Common myeloid progenitor, CD34-positive (primary cell): ENCODE measurements around the gene TRABD2B.
"Not testable (repeated sequence)": the region's sequence is repeated elsewhere in the genome, so short reads cannot be mapped to it uniquely, and the experiment has no call there.

Experiments
- CTCF ChIA-PET: fragments of 350-600 bp; sonication (Branson Sonifier 250); formaldehyde crosslinking; loops from one replicate; lab custom pipeline; 2021; ENCODE audit warnings: antibody characterized with exemption; lab: Charles Lee
- POLR2A ChIA-PET: fragments of 350-600 bp; sonication (Branson Sonifier 250); formaldehyde crosslinking; loops from one replicate; lab custom pipeline; 2021; ENCODE audit warnings: antibody characterized with exemption; lab: Charles Lee
- DNase-seq, 3 donors: peaks; one replicate each; pipeline versions ENCODE4 v3.0.0 to v3.0.0-alpha.2; 2013
- H3K27ac ChIP-seq, 2 experiments: 1 replicate in 1 of 2; 2 replicates in 1 of 2; pipeline ENCODE4 v1.7.0; 2013; ENCODE audit warnings: inconsistent platforms in 2 of 2, low read length in 2 of 2, mild to moderate bottlenecking in 2 of 2, low read depth in 1 of 2, moderate library complexity in 1 of 2; ENCODE audit not compliant: severe bottlenecking in 2 of 2, insufficient read depth in 1 of 2, poor library complexity in 1 of 2
- H3K27me3 ChIP-seq, 5 experiments: replicated peaks in 2 of 5; 1 replicate in 3 of 5; 2 replicates in 2 of 5; pipeline versions ENCODE4 v1.6.1 to v1.7.0; 2013; ENCODE audit warnings: low read length in 4 of 5, mild to moderate bottlenecking in 2 of 5, moderate library complexity in 2 of 5, inconsistent platforms in 1 of 5; ENCODE audit not compliant: insufficient read depth in 5 of 5, control insufficient read depth in 4 of 5
- H3K36me3 ChIP-seq, 4 experiments: 1 replicate in 2 of 4; 2 replicates in 2 of 4; pipeline versions ENCODE4 v1.6.1 to v1.7.0; 2013; ENCODE audit warnings: low read length in 3 of 4, control low read depth in 1 of 4, mild to moderate bottlenecking in 1 of 4; ENCODE audit not compliant: control insufficient read depth in 4 of 4, insufficient read depth in 4 of 4
- H3K4me1 ChIP-seq, 4 experiments: 1 replicate in 3 of 4; 2 replicates in 1 of 4; pipeline versions ENCODE4 v1.6.1 to v1.7.1; 2013; ENCODE audit warnings: low read length in 3 of 4, mild to moderate bottlenecking in 3 of 4, control low read depth in 1 of 4, inconsistent platforms in 1 of 4, moderate library complexity in 1 of 4; ENCODE audit not compliant: control insufficient read depth in 4 of 4, insufficient read depth in 4 of 4; ENCODE audit errors: control extremely low read depth in 1 of 4
- H3K4me3 ChIP-seq, 7 experiments: 1 replicate in 4 of 7; 2 replicates in 3 of 7; pipeline versions ENCODE4 v1.5.1 to v1.7.0; 2013; ENCODE audit warnings: mild to moderate bottlenecking in 7 of 7, low read length in 6 of 7, moderate library complexity in 6 of 7, inconsistent platforms in 2 of 7, low read depth in 2 of 7, control low read depth in 1 of 7; ENCODE audit not compliant: insufficient read depth in 4 of 7, control insufficient read depth in 1 of 7; ENCODE audit errors: extremely low read depth in 1 of 7
- H3K9me3 ChIP-seq, 5 experiments: 1 replicate in 4 of 5; 2 replicates in 1 of 5; pipeline versions ENCODE4 v1.6.1 to v1.7.1; 2013; ENCODE audit warnings: low read length in 4 of 5, mild to moderate bottlenecking in 2 of 5, inconsistent platforms in 1 of 5, low read depth in 1 of 5, moderate library complexity in 1 of 5; ENCODE audit not compliant: control insufficient read depth in 4 of 5, insufficient read depth in 2 of 5; ENCODE audit errors: control extremely low read depth in 1 of 5
- WGBS: methylation state at CpG from one replicate; pipeline ENCODE4 v1.1.5; 2013; ENCODE audit not compliant: insufficient coverage; 5-methylcytosine and 5-hydroxymethylcytosine counted together

Gene TRABD2B

DNA sequence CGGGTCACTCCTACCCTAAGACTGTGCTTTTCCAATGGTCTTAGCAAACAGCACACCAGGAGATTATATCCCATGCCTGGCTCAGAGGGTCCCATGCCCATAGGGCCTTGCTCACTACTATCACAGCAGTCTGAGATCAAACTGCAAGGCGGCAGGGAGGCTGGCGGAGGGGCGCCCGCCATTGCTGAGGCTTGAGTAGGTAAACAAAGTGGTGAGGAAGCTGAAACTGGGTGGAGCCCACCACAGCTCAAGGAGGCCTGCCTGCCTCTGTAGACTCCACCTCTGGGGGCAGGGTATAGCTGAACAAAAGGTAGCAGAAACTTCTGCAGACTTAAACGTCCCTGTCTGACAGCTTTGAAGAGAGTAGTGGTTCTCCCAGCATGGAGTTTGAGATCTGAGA is 40.7 kb downstream of the TRABD2B start:
- H3K36me3 ChIP-seq, H3K27me3 ChIP-seq, H3K9me3 ChIP-seq, H3K4me3 ChIP-seq, CTCF ChIA-PET, POLR2A ChIA-PET, H3K27ac ChIP-seq, DNase-seq, H3K4me1 ChIP-seq: not testable (repeated sequence)
- no CpG with 5 or more reads among the region's 6 CpGs for WGBS

DNA sequence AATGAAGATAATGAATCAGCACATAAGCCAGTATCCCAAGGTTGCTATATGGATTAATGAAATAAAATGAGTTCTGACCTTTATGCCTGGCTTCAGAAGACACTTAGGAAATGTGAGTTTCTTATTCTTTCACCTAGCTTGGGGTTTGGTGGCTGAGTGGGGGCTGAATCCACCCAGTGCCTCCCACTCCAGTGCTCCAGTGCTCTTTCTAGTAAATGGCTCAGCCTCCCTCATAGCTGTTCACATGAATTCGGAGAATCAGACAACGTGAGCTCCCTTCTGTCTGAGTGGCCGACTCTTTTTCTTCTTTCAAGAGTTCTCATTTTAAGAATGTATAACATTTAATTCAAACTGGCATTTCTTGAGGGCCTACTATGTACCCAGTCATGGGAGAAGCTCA is 43.5 kb downstream of the TRABD2B start:
- Histone ChIP-seq H3K27ac (no peak overlapping the region), H3K4me3 (no peak overlapping the region), H3K4me1 (no peaks in the 10 kb centered on the region), H3K36me3 (no peaks in the 10 kb centered on the region), H3K9me3 (peaks cover 0 to 7% (median 3%) of the 10 kb centered on the region in 5 experiments), H3K27me3 (peaks cover 0 to 2% (median 0%) of the 10 kb centered on the region in 5 experiments)
- POLR2A ChIA-PET, result no interaction called here
- CTCF ChIA-PET, result interaction anchor here (0.9 kb wide), 1 partner anchor 15 kb away, joined by 3 read pairs; no protein-coding TSS in a partner anchor
- no peak for DNase-seq
- 100% methylated on average over 3 of the region's 3 CpGs for WGBS

GRCh38 chr1:47951545-47952235 is 45.5 kb downstream of the TRABD2B start:
- CTCF ChIA-PET, result no interaction called here
- no peaks in the 10 kb centered on the region for H3K4me1 ChIP-seq
- POLR2A ChIA-PET, result no interaction called here
- no peak overlapping the region for H3K27ac ChIP-seq
- H3K4me3 ChIP-seq, result no peak overlapping the region
- DNase-seq, result no peak
- peaks cover 0 to 5% (median 0%) of the 10 kb centered on the region in 5 experiments for H3K9me3 ChIP-seq
- peaks cover 0 to 2% (median 0%) of the 10 kb centered on the region in 5 experiments for H3K27me3 ChIP-seq
- no peaks in the 10 kb centered on the region for H3K36me3 ChIP-seq
- 80% methylated on average over 6 of the region's 6 CpGs for WGBS

DNA sequence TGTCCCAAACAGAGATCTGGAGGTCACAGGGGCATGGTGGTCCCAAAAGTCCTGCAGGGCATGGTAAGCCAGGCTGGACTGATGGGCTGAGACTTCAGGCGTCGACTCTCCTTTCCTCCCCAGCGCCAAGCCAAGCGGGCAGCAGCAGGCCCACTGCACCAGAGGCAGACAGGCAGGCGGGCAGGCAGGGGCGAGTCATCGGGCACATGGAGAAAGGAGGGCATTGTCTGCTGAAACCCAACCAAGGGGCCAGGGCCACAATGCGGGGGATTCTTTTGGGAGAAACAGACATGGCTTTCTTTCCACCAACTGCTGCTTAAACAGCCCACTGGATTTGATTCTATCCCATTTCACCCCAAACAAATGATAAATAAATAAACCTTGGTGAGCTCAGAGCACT is 46.2 kb downstream of the TRABD2B start:
- no peak for DNase-seq
- CTCF ChIA-PET, result no interaction called here

GRCh38 chr1:47950471-47950870 is 46.7 kb downstream of the TRABD2B start:
- CTCF ChIA-PET, result no interaction called here

More for the DNA sequence above, 46.2 kb downstream of the TRABD2B start:
- Histone ChIP-seq H3K9me3 (peaks cover 0 to 5% (median 0%) of the 10 kb centered on the region in 5 experiments), H3K4me3 (no peak overlapping the region), H3K4me1 (no peaks in the 10 kb centered on the region), H3K36me3 (no peaks in the 10 kb centered on the region), H3K27me3 (peaks cover 0 to 2% (median 0%) of the 10 kb centered on the region in 5 experiments), H3K27ac (no peak overlapping the region)
- 95% methylated on average over 6 of the region's 8 CpGs for WGBS
- POLR2A ChIA-PET, result no interaction called here

GRCh38 chr1:47948126-47948525 is 49.1 kb downstream of the TRABD2B start:
- Histone ChIP-seq H3K9me3 (no peaks in the 10 kb centered on the region), H3K27ac (no peak overlapping the region), H3K27me3 (peaks cover 0 to 2% (median 0%) of the 10 kb centered on the region in 5 experiments), H3K4me3 (no peak overlapping the region), H3K4me1 (no peaks in the 10 kb centered on the region), H3K36me3 (no peaks in the 10 kb centered on the region)
- ChIA-PET POLR2A (no interaction called here), CTCF (no interaction called here)
- no peak for DNase-seq
- WGBS, result 97% methylated on average over 5 of the region's 5 CpGs

More at GRCh38 chr1:47950471-47950870, 46.7 kb downstream of the TRABD2B start:
- H3K36me3 ChIP-seq, result no peaks in the 10 kb centered on the region
- H3K4me3 ChIP-seq, result no peak overlapping the region
- peaks cover 0 to 2% (median 0%) of the 10 kb centered on the region in 5 experiments for H3K27me3 ChIP-seq
- POLR2A ChIA-PET, result no interaction called here
- no peak for DNase-seq
- H3K27ac ChIP-seq, result no peak overlapping the region
- WGBS, result 94% methylated on average over 2 of the region's 3 CpGs
- peaks cover 0 to under 1% (median 0%) of the 10 kb centered on the region in 5 experiments for H3K9me3 ChIP-seq
- H3K4me1 ChIP-seq, result no peaks in the 10 kb centered on the region

DNA sequence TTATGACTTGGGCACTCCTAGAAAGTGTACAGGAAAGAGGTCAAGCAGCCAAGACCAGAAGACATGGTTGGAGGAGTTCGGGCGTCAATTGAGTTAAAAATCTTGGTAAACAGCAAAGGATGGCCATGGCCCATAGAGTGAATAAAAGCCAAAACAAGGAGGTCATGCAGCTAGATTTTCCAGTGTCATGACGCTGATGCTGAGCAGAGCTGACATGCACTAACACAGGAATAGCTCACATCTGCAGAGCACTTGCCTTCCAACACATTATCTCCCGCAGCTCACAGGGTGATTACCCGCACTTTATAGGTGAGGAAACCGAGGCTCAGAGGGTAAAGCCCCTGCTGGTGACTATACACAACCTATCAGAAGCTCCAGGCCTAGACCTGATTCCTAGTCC is 49.7 kb downstream of the TRABD2B start:
- no peak for DNase-seq
- Histone ChIP-seq H3K9me3 (no peaks in the 10 kb centered on the region), H3K36me3 (no peaks in the 10 kb centered on the region), H3K4me3 (no peak overlapping the region), H3K27ac (no peak overlapping the region), H3K4me1 (no peaks in the 10 kb centered on the region), H3K27me3 (peaks cover 0 to 2% (median 0%) of the 10 kb centered on the region in 5 experiments)
- ChIA-PET POLR2A (no interaction called here), CTCF (interaction anchor here (0.9 kb wide), 1 partner anchor 9 kb away, joined by 3 read pairs; no protein-coding TSS in a partner anchor)
- WGBS, result 100% methylated on average over 6 of the region's 6 CpGs
